ENCODE measurements around the gene GJA9.

GRCh38 chr1:38915352-38915948, 34.1 kb upstream of the GJA9 start:
- no peak for TF ChIP-seq YY1 (IDR thresholded peaks at IDR 0.05; ENCODE audit: low read depth)
- no peak for TF ChIP-seq RAD21 (IDR thresholded peaks at IDR 0.05; ENCODE audit: low read depth)
- no peak for TF ChIP-seq CREB1 (IDR thresholded peaks at IDR 0.05; ENCODE audit: low read depth)
- no peak for TF ChIP-seq TEAD4 (IDR thresholded peaks at IDR 0.05)
- TF ChIP-seq TCF12 (IDR thresholded peaks at IDR 0.05; ENCODE audit: low read depth): no peak
- TF ChIP-seq REST (IDR thresholded peaks at IDR 0.05; ENCODE audit: low read depth): no peak
